D721Med (cell line): ENCODE data around the gene CFDP1.

Source experiments
- DNase-seq: peaks from one replicate; pipeline ENCODE4 v3.0.0; 2011; ENCODE audit warnings: low spot score; ENCODE audit not compliant: insufficient read length
- FAIRE-seq: peaks from 2 replicates; lab custom pipeline; 2011; peaks lifted over from hg19 to GRCh38; lab: Jason Lieb, UNC
- TF ChIP-seq, protein P1 (sequence below): IDR thresholded peaks from 2 replicates; pipeline ENCODE4 v1.5.1; 2012; ENCODE audit warnings: mild to moderate bottlenecking, control low read depth; ENCODE audit not compliant: insufficient read depth; ENCODE audit errors: missing control alignments

The CFDP1 gene

DNA sequence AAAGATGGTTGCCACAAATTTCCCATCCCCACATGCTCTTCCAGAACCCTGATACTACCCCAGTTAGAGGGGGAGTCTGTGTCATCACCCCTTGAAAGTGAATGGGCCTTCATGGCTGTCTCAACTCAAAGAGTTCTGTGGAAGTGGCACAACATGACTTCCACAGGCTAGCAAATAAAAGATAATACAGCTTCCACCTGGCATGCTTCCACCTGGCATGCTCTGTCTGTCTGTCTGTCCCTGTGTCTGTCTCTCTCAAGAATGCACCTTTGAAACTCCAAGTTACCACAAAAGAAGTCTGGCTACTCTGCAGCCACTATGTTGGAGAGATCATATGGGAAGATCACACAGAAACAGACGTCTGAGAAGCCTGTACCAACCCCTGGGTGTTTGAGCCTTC lies 35.0 kb downstream of the CFDP1 start:
- TF ChIP-seq, protein P1, sequence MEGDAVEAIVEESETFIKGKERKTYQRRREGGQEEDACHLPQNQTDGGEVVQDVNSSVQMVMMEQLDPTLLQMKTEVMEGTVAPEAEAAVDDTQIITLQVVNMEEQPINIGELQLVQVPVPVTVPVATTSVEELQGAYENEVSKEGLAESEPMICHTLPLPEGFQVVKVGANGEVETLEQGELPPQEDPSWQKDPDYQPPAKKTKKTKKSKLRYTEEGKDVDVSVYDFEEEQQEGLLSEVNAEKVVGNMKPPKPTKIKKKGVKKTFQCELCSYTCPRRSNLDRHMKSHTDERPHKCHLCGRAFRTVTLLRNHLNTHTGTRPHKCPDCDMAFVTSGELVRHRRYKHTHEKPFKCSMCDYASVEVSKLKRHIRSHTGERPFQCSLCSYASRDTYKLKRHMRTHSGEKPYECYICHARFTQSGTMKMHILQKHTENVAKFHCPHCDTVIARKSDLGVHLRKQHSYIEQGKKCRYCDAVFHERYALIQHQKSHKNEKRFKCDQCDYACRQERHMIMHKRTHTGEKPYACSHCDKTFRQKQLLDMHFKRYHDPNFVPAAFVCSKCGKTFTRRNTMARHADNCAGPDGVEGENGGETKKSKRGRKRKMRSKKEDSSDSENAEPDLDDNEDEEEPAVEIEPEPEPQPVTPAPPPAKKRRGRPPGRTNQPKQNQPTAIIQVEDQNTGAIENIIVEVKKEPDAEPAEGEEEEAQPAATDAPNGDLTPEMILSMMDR, result no peak
- DNase-seq (no peak), FAIRE-seq (no peak)

DNA sequence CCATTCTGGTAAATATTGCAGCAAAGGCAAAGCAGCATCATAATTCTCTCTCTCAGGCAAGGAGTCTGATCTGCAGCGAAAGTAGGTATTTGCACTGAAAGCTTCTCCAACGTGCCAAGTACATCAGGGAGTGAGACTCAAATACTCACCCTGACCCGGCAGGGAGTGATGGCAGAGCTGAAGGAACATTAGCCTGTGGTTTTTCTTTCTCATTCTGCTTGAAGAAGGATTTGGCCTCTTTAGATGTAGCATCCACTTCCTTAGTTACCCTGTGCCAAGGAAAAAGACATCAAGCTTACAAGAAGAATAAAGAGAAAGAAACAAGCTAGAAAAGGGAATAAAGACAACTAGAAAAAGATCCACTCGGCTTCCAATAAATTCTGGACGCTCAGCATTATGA lies 38.4 kb downstream of the CFDP1 start:
- no peak for FAIRE-seq
- no peak for DNase-seq
- TF ChIP-seq, protein P1, result no peak

DNA sequence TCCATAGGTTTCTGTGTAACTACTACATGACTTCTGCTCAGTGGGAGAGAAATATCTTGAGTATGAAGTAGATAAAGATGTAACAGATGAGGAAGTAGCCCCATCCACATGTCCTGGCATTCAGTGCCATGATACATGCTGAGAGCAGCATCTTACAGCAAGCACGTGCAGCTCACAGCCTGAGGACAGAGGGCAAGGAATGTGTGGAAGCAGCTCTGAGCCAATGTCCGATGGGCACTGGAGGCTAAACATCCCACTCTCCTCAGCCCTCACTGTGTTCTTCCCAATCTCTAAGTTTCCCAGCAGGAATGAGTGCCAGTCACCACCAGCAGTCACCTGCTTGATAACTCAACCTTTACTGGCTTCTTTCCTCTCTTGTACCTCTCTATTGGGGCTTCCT lies 40.4 kb downstream of the CFDP1 start:
- DNase-seq (no peak), FAIRE-seq (no peak)
- TF ChIP-seq, protein P1, result no peak

DNA sequence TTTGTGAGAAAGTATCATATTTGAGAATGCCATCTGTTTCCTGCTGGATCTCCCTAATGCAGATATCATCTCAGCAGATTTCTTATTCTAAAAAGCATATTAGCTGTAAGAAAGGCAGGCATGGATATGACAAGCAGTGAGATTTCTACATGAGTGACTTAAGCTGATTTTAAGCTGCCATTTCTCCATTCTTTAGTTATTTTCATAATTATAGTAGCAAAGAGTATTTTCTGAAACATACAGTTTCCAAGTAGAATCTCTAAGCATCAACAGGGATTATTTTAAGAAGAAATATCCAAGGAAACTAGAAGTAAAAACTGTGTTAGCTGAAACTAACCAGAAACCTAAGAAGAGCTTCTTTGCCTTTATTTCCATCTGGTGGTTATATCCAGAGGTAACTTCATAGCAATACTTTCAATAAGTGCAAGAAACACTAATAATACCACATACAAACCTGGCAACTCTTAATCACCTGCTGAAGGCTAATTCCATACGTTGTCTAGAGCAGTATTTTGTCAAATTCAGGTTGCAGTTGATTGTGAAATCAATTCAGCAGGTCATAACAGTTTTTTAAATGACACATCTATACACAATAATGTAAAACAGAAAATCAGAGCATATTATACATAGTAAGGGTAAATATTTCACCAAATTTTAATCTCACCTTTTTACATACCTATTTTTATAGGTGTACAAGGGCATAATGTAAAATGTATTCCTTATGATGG lies 42.2 kb downstream of the CFDP1 start:
- FAIRE-seq (no peak), DNase-seq (no peak)
- TF ChIP-seq, protein P1, result no peak

DNA sequence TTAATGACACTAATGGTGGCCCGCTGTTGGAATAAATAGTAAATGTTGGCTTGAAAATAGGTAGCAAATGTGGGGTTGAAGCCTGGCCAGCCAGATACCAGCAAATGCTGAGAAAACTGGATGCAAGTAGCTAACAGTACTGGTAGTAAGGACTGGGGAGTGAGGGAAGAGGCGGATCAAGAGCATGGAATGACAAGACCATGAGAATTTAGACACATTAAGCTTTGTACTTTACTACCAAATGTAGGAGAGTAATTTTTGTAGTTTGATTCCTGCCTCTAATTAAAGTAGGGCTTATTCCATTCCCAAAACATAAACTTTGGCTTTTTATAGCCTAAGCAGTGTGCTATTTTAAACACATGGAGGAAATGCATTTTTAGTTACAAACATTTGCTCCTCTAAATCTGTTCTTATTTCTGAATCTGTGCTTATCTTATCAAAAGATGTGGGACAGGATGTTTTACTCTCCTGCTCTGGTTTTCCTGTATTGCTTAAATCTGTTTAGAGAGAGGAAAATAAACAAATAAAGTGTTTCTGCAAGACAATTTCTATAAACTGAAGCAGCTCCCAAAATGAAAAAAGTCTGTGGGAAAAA lies 44.1 kb downstream of the CFDP1 start:
- no peak for FAIRE-seq
- TF ChIP-seq, protein P1, result no peak
- no peak for DNase-seq

DNA sequence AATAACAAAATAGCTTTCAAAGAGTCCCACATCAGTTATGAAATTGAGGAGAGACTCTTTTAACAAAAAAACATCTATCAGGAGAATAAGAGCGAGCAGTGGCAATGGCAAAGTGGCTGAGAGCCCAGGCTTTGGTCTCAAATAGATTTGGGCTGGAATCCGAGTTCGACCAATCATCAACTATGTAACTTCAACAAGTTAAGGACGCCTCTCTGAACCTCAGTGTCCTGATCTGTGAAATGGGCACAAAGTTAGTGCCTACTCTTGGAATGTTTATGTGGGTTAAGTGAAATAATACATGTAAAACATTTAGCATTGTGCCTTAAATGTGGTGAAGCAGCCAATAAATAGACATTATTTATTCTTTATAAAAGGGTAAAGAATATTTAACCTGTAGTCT lies 45.4 kb downstream of the CFDP1 start:
- DNase-seq (no peak), FAIRE-seq (no peak)
- TF ChIP-seq, protein P1, result no peak
